Stimulated activated CD8-positive, alpha-beta memory T cell treated with anti-CD3 and anti-CD28 coated beads, Interleukin-12 subunit alpha, Interleukin-12 subunit beta, amount 100 ng/mL, for 4 hours (primary cell): ENCODE measurements around the gene PLXNC1.

ENCODE experiments used
- DNase-seq: peaks from one replicate; pipeline ENCODE4 v3.0.0-alpha.2; 2020; ENCODE audit warnings: low read depth

Gene PLXNC1

DNA sequence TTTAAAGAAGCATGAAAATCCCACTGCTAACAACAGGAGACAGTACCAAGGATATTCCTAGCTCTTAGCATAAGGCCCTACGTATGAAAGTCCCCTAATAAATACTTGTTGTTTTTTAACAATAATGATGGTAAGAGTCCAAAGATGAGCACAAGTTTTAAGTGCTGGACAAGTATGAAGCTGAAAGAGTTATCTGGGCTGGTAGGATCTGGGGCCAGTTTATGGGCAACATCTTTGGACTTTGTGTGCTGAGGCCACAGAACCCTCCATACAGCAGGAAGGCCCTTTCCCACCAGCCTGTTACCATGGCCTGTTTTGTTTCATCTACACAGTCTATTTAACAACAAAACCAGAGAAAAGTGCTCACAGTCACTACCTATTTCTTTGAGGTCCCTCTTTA, 12.5 kb upstream of the PLXNC1 start:
- no peak for DNase-seq

DNA sequence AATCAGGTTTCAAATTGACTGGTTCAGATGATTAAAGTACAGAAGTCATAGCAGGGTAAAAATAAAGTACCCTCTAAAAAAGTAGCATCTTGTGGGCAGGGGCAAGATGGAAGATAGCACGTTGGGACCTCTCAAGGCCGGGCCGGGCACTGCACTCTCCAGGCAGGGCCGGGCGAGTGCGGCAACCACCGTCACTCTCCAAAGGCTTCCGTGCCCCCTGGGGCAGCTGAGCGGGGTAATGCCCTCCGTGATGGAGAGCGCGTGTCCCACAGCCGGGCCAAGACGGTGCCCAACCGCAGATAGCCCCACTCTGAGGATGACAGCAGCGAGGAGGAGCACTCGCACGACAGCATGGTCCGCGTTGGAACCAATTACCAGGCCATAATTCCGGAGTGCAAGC, 8.6 kb upstream of the PLXNC1 start:
- no peak for DNase-seq

DNA sequence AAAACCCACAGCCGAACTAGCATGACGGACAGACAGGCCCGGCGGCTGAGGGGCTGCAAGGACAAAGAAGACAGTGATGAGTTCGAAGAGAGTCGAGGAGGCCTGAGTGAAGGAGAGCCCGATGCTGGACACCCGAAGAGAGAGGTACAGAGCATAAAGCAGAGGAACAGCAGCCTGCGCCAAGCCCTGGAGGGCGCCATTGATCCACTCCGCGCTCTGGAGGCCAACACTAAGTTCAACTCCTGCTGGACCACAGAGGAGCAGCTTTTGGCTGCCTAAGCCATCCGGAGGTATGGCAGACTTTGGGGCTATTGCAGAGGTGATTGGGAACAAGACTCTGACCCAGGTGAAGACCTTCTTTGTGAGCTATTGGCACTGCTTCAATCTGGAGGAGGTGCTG, 7.8 kb upstream of the PLXNC1 start:
- no peak for DNase-seq

DNA sequence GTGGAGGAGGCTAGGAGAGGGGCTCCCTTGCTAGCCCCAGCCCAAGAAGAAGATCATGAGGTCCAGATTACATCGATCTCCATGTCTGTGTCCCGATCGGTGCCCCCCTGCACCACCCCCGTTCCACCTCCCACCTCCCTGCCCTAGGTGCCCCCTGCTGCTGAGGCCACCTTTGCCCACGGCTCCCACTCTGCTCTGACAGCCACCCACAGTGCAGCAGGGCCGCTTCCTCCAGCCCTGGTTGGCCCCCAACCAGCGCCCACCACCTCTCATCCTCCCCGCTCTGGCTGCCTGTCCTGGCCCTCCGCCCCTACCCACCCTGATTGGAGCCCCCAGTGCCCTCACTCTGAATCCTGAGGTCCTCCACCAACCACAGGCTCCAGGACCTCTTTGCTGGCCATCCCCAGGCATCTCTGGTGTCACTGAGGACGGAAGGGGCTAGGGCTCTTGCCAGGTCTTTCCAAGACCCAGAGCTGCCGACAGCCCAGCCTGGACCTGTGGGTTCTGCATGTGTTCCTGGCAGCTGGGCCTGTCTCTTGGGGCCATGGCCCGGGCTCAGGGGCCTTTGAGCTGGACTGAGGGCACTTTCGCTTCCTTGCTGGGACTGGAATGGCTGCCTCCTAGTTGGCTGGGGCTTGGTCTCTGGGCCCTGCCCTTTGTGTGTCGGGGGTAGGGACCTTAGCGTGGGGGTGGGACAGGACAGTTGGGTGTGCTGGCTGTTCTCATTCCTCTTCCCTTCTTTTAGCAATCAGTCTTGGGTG, 7.2 kb upstream of the PLXNC1 start:
- no peak for DNase-seq

DNA sequence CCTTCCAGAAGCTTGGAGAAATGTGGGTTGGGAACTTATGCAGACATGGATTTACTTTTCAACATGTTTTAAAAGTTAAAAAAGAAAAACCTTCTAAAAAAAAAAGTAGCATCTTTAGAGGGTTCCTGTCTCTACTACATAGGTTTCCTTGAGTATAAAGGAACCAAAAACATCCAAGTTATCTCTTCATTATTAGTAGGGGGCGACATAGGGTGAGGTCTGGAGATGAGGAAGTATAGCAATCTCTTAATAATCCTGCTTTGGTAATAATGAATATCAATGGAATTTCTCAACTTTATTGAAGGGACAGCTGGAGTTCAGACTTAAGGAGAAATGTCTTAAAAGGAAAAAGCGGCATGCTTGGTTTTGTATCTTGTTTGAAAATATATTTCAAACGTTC, 6.5 kb upstream of the PLXNC1 start:
- no peak for DNase-seq

DNA sequence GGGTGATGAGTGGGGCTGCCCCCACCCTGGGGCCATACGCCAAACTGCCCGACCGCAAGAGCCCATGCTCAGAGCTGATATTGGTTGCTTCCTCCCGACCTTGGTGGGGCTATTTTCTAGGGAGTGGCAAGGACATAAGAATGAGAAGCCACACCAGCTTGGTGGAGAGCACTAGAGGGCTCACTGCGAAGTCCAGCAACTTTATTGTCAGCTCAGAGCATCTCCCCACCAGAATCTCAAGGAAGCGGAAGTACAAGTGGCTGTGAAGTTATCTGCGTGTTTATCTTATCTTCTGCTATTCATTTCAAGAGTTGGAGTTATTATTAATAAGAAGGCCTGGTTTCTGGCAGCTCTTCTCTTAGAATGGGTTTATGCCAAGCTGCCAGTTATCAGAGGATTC, 4.9 kb upstream of the PLXNC1 start:
- DNase-seq: no peak

DNA sequence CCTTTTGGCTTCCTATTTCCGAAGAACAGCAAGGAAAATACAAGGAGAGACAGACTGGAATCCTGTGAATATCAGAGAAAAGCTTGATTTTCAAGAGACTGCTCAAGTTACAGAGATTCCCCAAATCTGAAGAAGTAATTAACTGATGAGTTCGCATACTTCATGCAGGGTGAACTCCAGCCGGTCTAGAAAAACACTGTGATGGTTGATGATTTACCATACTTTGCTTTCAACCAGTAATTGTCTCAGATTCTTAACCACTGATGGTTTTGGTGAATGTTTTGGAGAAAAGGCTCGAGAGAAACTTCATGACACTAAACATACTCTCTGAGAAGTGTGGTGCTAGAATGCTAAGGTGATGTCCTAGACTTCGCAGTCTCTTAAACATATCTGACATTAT, 4.4 kb upstream of the PLXNC1 start:
- no peak for DNase-seq

DNA sequence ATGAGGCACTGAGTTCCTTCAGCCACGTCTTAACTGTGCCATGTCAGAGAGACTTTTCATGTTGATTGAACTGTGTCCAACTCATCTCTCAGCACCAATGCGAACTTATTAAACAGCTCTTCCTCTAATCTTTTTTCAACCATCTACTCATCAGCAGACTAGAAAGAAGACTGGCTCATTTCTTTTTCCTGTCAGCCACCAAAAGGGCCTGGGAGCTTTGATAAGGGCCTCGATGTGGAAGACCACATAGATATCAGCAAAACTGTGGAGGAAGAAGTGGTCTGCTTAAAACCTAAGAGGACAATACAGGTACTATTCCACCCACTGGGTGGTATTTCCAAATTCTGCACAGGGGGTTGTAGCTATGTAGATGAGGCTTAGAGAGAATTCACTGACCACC, 3.6 kb upstream of the PLXNC1 start:
- DNase-seq: no peak

DNA sequence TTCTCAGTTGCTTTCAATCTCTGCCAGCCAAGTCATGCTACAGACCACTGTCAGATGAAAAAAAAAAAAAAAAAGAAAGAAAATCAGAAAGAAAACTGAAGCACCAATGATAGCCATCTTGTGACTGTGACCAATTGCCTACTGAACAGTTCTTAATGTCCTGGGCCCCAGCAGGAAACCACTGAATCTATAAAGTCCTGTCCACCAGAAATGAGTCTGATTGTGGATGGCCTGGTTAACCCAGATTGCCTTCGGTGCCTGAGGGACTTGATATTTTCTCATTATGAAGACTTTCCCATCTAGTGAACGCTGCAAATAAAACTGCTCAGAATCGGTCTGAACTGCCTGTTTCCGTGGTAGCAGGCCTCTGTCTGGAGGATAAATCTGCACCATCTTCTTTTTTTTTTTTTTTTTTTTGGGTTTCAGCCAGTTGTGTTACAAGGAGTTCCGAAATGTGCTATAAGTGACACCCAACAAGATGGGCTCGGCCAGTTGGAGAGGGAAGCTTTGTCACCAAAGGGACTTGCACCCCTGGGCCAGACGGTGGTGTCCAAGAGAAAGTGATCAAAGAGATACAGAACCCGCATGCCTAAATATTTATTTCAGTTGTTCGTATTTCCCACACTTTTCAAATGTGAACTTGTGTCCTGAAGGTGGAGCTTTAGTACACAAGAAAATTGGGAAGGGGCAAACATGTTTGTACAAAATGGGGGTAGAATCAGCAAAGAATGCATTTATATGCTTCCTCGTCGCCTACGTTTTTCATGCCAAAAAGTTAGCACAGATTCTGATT, 3.0 kb upstream of the PLXNC1 start:
- no peak for DNase-seq

DNA sequence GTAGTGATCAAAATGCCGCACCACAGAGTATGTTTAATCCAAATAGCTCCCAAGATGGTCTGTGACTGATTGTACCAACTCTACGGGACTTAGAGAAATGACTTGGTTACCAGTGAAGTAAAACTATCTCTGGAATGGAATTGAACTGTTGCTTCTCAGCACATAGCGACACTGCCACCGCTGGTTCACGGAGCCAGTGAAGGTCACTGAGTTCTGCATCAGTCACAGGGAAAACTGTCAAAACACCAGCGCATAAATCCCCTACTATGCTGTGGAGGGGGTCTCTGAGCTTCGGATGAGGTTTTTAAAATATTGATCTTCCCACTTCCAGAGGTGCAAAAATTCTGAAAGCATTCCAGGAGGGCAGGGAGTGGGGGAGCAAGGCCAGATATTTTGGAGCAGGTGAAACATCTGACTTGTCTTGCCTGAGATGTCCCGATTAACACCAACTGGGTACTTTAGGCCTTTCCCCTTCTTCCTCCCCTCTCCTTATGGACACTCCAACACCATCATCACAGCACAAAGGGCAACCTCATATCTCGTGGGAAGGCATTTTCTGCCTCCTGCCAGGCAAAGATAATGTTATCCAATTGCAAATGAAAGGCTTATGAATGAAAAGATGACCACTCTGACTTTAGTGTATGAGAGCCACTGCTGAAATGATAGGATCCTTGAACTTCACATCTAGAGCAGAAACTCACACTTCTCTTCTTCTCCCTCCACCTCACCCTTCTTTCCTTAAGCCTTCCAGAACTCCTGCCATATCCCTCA, 2.0 kb upstream of the PLXNC1 start:
- DNase-seq: no peak

DNA sequence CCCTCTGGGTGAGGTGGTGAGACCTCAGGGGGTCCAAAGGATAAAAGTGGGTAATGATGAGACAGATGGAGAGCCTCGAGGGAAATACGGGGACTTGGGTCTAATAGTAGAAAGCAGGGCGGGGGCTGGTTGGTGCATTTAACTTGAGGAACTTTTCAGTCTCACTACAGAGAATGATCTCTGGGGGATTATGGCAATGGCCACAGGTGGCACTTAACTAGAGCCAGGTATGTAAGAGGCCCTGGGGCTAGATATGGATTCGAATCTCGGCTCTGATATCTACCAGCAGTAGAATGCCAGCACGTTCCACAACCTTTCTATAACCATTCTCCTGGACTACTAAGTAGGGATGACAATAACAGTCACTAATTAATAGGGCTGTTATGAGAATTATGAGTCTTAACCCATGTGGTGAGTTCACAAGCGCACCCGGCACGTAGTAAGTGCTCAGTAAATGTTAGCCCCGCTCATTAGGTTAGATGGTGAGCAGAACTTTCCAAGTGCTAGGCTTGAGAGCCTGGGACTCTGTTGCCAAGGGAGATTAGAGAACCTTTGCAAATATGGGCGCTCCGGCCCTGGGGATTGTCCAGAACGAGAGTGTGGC, 888 bp upstream of the PLXNC1 start:
- DNase-seq: no peak

DNA sequence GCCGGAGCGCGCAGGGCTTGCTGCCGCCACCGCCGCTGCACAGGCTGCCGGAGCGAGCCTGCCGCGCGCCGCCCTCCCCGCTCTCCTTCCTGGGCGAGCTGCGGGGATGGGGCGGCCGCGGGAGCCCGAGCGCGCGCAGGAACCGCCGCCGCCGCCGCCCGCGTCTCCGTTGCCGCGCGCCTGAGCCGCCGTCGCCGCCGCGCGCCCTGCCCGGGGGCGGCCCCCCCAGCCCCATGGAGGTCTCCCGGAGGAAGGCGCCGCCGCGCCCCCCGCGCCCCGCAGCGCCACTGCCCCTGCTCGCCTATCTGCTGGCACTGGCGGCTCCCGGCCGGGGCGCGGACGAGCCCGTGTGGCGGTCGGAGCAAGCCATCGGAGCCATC, 352 bp downstream of the PLXNC1 start:
- no peak for DNase-seq

DNA sequence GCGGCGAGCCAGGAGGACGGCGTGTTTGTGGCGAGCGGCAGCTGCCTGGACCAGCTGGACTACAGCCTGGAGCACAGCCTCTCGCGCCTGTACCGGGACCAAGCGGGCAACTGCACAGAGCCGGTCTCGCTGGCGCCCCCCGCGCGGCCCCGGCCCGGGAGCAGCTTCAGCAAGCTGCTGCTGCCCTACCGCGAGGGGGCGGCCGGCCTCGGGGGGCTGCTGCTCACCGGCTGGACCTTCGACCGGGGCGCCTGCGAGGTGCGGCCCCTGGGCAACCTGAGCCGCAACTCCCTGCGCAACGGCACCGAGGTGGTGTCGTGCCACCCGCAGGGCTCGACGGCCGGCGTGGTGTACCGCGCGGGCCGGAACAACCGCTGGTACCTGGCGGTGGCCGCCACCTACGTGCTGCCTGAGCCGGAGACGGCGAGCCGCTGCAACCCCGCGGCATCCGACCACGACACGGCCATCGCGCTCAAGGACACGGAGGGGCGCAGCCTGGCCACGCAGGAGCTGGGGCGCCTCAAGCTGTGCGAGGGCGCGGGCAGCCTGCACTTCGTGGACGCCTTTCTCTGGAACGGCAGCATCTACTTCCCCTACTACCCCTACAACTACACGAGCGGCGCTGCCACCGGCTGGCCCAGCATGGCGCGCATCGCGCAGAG, 873 bp downstream of the PLXNC1 start:
- DNase-seq: peak; percentile 22

DNA sequence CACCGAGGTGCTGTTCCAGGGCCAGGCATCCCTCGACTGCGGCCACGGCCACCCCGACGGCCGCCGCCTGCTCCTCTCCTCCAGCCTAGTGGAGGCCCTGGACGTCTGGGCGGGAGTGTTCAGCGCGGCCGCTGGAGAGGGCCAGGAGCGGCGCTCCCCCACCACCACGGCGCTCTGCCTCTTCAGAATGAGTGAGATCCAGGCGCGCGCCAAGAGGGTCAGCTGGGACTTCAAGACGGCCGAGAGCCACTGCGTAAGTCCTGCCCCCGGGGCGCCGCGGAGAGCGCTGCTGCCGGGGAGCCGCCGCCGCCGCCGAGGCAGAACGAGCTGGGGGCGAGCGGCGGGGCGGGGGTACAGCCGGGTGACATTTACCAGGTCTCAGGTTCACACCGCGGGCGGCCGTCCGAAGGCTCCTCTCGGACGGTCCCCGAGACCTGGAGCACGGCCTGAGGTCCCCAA, 1.4 kb downstream of the PLXNC1 start:
- no peak for DNase-seq

DNA sequence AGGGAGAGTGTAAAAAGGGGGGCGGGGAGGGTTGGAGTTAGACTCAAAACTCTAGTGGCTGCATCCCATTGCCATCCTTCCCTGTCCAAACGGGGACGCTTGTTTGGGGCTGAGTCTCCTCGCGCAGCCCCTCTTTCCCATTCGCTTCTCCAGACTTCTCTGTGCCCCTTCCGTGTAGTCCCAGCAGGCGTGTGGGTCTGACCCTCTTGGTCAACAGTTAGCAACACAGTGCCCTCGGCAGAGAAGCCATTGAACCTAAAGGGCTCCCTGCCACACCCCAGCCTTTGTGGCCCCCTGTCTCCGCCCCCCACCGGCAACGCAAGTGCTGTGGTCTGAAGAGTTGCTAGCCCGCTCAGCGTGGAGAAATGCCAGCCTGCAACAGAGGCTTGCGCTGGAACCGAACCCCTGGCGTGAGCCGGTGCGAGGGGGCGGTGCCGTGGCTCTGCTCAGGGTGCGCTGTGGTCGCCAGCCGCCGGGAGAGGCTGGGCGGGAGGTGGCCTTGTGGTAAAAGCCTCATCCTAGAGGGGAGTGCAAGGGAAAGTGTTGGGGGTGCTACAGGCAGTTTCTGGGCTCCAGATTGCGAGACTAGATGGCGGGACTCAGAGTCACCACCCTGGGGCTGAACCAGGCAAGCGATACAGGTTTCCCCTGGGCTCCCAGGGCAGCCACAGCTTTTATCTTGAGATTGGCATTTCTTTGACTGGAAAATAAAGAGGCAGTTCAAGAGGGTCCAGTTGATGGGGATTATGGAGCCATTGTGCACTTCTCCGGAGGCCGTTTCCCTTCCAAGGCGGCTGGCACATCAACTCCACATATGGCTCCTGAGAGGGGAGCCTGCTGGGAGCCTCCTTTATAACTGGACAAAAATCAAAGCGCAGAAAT, 2.1 kb downstream of the PLXNC1 start:
- DNase-seq: peak; percentile 28

DNA sequence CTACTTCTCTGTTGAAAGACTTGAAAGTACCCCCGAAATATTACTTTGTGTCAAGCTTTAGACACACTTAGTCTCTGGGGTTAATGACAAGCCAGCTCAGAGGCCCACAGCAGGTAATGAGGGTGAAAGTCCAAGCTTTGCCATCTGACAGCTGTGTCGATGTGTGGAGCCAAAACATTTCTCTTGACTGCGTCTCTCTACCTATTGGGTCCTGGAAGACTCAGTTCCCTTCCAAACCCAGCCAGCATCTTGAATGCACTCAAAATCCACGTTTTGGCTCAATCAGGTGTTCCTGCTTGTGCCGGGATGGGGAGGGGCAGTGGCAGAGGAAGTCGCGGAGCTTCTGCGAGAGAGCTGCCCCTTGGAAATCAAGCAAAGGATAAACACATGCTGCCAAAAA, 3.2 kb downstream of the PLXNC1 start:
- DNase-seq: no peak

DNA sequence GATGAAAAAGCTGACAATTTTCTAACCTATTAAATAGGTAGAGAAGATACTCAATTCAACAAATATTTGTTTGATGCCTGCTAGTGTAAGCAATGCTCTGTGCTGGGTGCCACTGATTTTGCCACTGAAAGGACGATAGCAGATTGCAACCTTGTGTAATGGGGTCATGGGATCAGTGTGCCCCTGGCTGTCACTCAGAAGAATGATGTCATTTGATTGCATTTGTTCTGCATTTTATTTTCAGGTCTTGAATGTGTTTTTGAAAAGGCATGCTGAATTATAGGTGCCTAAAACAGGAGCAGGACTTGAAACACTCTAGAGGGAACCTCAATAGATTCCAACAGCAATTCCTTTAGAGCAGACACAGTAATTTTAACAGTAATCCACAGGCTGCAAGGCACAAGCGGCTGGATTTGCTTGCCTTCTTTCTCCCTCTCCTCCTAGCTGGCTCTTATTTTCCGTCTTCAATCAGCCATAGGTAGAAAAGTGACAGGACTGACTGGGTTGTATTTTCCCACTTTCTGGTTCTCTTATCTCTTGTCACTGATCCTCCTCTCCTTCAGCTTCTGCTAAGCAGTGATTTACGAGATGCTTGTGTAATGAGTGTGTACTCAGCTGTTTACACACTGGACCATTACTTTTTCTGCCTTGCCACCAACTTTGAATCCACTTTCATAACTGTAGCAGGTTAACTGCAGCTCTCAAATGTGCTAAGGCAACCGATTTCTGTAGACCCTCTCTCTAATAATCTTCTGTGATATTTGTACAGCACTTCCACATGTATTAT, 4.1 kb downstream of the PLXNC1 start:
- no peak for DNase-seq

DNA sequence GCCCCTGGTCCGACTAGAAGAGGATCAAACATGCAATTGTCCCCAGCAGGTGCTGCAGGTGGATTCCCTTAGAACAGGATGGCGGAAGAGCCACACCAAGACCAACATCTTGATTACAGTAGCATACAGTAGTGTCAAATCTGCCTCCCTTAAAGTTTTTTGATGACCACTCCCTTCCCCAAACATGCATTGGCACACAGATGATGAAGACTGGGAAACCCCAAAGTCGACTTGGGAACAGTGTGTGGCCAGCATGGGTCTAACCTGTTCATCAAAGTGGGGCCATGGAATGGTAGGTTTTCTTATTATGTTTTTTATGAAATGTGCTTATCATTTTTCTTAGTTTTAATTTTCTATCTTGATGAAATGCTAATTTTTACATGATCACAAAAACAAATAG, 8.8 kb downstream of the PLXNC1 start:
- DNase-seq: no peak

DNA sequence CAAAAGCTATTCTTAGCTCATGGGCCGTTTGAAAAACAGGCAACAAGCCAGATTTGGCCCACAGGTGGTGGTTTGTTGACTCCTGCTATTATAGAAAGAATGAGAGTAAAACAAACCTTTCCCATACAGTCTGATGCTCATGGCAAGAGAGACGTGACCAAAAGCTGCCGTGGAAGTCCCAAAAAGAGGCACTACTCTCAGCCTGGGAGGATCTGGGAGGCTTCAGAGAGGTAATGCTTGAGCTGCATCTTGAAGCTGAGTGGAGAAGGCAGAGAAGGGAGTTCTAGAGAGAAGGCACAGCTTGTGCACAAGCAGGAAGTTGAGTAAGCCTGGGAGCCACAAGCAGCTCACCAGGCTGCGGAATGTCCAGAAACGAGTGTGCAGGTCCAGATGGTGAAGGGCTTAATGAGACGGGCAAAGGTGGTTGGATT, 9.6 kb downstream of the PLXNC1 start:
- DNase-seq: no peak

DNA sequence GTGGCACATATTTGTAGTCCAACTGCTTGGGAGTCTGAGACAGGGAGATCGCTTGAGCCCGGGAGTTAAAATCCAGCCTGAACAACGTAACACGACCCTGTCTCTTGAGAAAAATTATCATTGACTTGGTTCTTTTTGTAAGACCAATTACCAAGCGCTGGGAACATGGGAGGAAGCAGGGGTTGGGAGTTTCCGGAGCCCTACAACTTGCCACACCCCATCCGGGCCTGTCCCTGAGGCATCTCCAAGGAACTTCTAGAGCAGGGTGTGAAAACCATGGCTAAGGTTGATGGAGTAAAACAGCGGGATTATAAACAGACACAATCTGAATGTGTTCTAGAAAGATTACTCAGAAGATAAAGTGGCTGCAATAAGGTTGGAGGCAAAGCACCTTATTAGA, 10.3 kb downstream of the PLXNC1 start:
- DNase-seq: no peak
